ENCODE results near the gene MRS2.

DNA sequence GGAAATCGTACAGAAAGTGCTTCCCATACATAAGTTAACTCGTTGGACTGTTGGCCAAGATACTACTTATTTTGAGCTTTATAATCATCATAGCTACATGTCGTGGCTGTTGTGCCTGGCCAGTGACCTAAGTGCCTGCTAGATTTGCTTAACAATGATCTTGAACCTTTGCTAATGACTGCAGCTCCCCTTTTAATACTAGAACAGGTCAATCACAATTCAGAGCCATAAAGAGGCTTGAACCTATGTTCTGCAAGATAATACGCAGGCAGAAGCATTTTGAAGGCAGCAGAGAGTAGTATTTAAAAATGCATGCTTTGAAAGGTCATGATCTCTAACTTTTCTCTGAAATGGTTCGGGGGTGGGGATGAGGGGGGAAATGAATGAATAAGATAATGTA lies 2.5 kb downstream of the MRS2 start:
- TF ChIP-seq, protein P1, sequence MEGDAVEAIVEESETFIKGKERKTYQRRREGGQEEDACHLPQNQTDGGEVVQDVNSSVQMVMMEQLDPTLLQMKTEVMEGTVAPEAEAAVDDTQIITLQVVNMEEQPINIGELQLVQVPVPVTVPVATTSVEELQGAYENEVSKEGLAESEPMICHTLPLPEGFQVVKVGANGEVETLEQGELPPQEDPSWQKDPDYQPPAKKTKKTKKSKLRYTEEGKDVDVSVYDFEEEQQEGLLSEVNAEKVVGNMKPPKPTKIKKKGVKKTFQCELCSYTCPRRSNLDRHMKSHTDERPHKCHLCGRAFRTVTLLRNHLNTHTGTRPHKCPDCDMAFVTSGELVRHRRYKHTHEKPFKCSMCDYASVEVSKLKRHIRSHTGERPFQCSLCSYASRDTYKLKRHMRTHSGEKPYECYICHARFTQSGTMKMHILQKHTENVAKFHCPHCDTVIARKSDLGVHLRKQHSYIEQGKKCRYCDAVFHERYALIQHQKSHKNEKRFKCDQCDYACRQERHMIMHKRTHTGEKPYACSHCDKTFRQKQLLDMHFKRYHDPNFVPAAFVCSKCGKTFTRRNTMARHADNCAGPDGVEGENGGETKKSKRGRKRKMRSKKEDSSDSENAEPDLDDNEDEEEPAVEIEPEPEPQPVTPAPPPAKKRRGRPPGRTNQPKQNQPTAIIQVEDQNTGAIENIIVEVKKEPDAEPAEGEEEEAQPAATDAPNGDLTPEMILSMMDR (conservative IDR thresholded peaks at IDR 0.05): no peak
- no peak for TF ChIP-seq EZH2 (IDR thresholded peaks at IDR 0.05; ENCODE audit: low read depth)
